ENCODE data around the gene DHDH.

The DHDH gene

DNA sequence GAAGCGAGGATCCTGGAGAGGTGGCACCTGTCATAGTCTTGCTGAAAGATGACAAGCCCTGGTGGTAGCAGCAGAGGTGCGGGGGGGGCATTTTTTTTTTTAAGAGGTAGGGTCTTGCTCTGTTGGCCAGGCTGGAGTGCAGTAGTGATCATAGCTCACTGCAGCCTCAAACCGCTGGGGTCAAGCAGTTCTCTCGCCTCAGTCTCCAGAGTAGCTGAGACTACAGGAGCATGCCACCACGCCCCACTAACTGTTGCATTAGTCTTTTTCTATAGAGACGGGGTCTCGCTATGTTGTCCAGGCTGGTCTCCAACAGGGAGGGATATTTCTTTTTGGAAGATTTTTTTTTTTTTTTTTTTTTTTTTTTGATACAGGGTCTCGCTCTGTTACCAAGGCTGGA, 24.5 kb downstream of the DHDH start:
- Histone ChIP-seq H3K9ac (ENCODE audit: low read length) (no peak overlapping the region), H3K79me2 (ENCODE audit: control insufficient read depth, insufficient read depth, low read length) (peaks cover 10% of the 10 kb centered on the region), H2BK5ac (ENCODE audit: low read length) (no peak overlapping the region), H4K5ac (ENCODE audit: low read length) (no peak overlapping the region), H4K8ac (ENCODE audit: low read depth, low read length) (no peak overlapping the region), H3K27me3 (ENCODE audit: insufficient read depth, low read length, poor library complexity) (no peaks in the 10 kb centered on the region), H3K36me3 (ENCODE audit: control insufficient read depth, insufficient read depth, low read length) (peaks cover 8% of the 10 kb centered on the region), H2AK5ac (ENCODE audit: low read length) (no peak overlapping the region), H3K4me2 (ENCODE audit: low read length) (no peak overlapping the region), H2BK120ac (ENCODE audit: low read depth, low read length) (no peak overlapping the region), H3K23ac (ENCODE audit: low read length) (no peak overlapping the region), H3K4me1 (ENCODE audit: control insufficient read depth, low read depth, low read length) (peaks cover 5% of the 10 kb centered on the region), H3K79me1 (ENCODE audit: low read length) (peaks cover 14% of the 10 kb centered on the region), H2BK15ac (replicated peaks; ENCODE audit: low read depth) (no peak overlapping the region), H3K27ac (ENCODE audit: low read depth, low read length) (no peak overlapping the region), H3K4ac (ENCODE audit: low read depth, low read length) (no peak overlapping the region), H3K4me3 (ENCODE audit: low read length) (no peak overlapping the region), H3K56ac (ENCODE audit: low read length) (no peak overlapping the region), H3K18ac (ENCODE audit: low read length) (no peak overlapping the region)
- no peak for DNase-seq
- no CpG with 5 or more reads among the region's 8 CpGs for WGBS (ENCODE audit: extremely low coverage, insufficient coverage, low lambda C conversion rate)

DNA sequence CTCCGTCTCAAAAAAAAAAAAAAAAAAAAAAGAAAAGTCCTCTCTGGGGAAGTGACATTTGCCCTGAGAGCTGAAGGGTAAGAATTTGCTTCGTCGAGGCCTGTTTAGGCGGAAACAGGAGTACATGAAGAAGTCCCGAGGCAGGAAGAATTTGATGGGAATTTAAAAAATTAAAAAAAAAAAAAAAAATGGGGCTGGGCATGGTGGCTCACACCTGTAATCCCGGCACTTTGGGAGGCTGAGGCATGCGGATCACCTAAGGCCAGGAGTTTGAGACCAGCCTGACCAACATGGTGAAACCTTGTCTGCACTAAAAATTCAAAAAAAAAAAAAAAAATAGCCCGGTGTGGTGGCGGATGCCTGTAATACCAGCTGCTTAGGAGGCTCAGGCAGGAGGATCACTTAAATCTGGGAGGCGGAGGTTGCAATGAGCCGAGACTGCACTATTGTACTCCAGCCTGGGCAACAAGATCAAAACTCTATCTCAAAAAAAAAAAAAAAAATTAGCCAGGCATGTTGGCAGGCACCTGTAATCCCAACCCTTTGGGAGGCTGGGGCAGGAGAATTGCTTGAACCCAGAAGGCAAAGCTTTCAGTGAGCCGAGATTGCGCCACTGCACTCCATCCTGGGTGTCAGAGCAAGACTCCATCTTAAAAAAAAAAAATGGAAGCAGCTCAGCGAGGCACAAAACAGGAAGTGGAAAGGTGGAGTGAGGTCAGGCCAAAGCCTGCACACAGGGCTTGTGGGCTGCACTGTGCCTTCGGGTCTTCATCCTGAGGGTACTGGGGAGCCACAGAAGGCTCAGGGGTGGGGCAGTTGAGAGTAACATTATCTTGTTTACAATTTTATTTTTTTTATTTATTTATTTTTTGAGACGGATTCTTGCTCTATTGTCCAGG, 26.1 kb downstream of the DHDH start:
- H3K27ac ChIP-seq (ENCODE audit: low read depth, low read length), result no peak overlapping the region
- no peaks in the 10 kb centered on the region for H3K27me3 ChIP-seq (ENCODE audit: insufficient read depth, low read length, poor library complexity)
- H4K5ac ChIP-seq (ENCODE audit: low read length), result no peak overlapping the region
- no peak overlapping the region for H2BK120ac ChIP-seq (ENCODE audit: low read depth, low read length)
- no peak overlapping the region for H3K18ac ChIP-seq (ENCODE audit: low read length)
- no peak overlapping the region for H2AK5ac ChIP-seq (ENCODE audit: low read length)
- H3K9ac ChIP-seq (ENCODE audit: low read length), result no peak overlapping the region
- H3K79me1 ChIP-seq (ENCODE audit: low read length), result peaks cover 14% of the 10 kb centered on the region
- peaks cover 8% of the 10 kb centered on the region for H3K36me3 ChIP-seq (ENCODE audit: control insufficient read depth, insufficient read depth, low read length)
- peaks cover 17% of the 10 kb centered on the region for H3K4me1 ChIP-seq (ENCODE audit: control insufficient read depth, low read depth, low read length)
- no peak overlapping the region for H3K4me2 ChIP-seq (ENCODE audit: low read length)
- no peak overlapping the region for H3K23ac ChIP-seq (ENCODE audit: low read length)
- no peak overlapping the region for H3K4ac ChIP-seq (ENCODE audit: low read depth, low read length)
- H3K4me3 ChIP-seq (ENCODE audit: low read length), result no peak overlapping the region
- H2BK5ac ChIP-seq (ENCODE audit: low read length), result no peak overlapping the region
- no peak overlapping the region for H4K8ac ChIP-seq (ENCODE audit: low read depth, low read length)
- H3K79me2 ChIP-seq (ENCODE audit: control insufficient read depth, insufficient read depth, low read length), result peaks cover 10% of the 10 kb centered on the region
- H2BK15ac ChIP-seq (replicated peaks; ENCODE audit: low read depth), result no peak overlapping the region
- no peak overlapping the region for H3K56ac ChIP-seq (ENCODE audit: low read length)
- WGBS (ENCODE audit: extremely low coverage, insufficient coverage, low lambda C conversion rate), result no CpG with 5 or more reads among the region's 16 CpGs
- no peak for DNase-seq

DNA sequence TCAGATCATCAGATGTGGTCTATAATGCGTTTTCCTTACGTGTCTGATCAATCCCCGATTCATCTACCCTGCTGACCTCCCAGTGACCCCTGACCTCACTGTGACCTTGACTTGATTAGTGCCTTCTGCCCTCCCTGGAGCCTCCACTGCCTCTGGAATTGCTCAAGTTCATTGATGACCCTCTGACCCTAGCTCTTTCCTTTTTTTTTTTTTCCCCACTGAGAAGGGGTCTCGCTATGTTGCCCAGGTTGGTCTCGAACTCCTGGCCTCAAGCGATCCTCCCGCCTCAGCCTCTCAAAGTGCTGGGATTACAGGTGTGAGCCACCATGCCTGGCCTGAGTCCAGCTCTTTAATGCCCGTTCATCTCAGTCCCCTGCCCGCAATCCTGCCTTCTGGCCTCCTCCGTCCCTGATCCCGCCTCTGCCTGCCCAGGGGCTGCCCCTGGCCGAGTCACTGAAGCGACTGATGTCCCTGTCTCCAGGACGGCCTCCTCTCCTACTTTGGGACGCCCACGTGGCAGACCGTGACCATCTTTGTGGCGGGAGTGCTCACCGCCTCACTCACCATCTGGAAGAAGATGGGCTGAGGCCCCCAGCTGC, 27.7 kb downstream of the DHDH start:
- H3K9ac ChIP-seq (ENCODE audit: low read length), result no peak overlapping the region
- no peak overlapping the region for H2AK5ac ChIP-seq (ENCODE audit: low read length)
- no peak overlapping the region for H3K4me2 ChIP-seq (ENCODE audit: low read length)
- no peak overlapping the region for H3K18ac ChIP-seq (ENCODE audit: low read length)
- DNase-seq, result no peak
- no peak overlapping the region for H3K56ac ChIP-seq (ENCODE audit: low read length)
- H2BK120ac ChIP-seq (ENCODE audit: low read depth, low read length), result no peak overlapping the region
- H3K27me3 ChIP-seq (ENCODE audit: insufficient read depth, low read length, poor library complexity), result no peaks in the 10 kb centered on the region
- no peak overlapping the region for H4K5ac ChIP-seq (ENCODE audit: low read length)
- H3K4me3 ChIP-seq (ENCODE audit: low read length), result no peak overlapping the region
- H3K4ac ChIP-seq (ENCODE audit: low read depth, low read length), result no peak overlapping the region
- no peak overlapping the region for H3K23ac ChIP-seq (ENCODE audit: low read length)
- no peak overlapping the region for H2BK5ac ChIP-seq (ENCODE audit: low read length)
- no peak overlapping the region for H4K8ac ChIP-seq (ENCODE audit: low read depth, low read length)
- peaks cover 16% of the 10 kb centered on the region for H3K4me1 ChIP-seq (ENCODE audit: control insufficient read depth, low read depth, low read length)
- peaks cover 8% of the 10 kb centered on the region for H3K79me1 ChIP-seq (ENCODE audit: low read length)
- H3K36me3 ChIP-seq (ENCODE audit: control insufficient read depth, insufficient read depth, low read length), result peaks cover 4% of the 10 kb centered on the region
- WGBS (ENCODE audit: extremely low coverage, insufficient coverage, low lambda C conversion rate), result no CpG with 5 or more reads among the region's 19 CpGs
- H2BK15ac ChIP-seq (replicated peaks; ENCODE audit: low read depth), result no peak overlapping the region
- no peak overlapping the region for H3K27ac ChIP-seq (ENCODE audit: low read depth, low read length)
- H3K79me2 ChIP-seq (ENCODE audit: control insufficient read depth, insufficient read depth, low read length), result peaks cover 12% of the 10 kb centered on the region

DNA sequence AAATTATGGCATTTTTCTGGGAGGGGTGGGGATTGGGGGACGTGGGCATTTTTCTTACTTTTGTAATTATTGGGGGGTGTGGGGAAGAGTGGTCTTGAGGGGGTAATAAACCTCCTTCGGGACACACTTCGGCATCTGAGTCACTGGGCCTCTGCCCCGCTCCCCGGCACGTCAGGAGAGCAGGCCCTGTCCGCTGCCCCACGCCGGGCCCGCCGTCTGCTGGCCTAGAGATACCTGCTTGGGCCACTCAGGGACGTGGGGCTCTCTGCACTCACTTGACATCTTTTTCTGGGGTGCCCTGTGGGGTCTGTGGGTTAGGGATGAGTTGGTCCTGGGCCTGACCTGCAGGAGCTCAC, 28.2 kb downstream of the DHDH start:
- Histone ChIP-seq H3K56ac (ENCODE audit: low read length) (no peak overlapping the region), H2BK5ac (ENCODE audit: low read length) (no peak overlapping the region), H2BK120ac (ENCODE audit: low read depth, low read length) (no peak overlapping the region), H3K4ac (ENCODE audit: low read depth, low read length) (no peak overlapping the region), H4K5ac (ENCODE audit: low read length) (no peak overlapping the region), H3K79me2 (ENCODE audit: control insufficient read depth, insufficient read depth, low read length) (peaks cover 13% of the 10 kb centered on the region), H3K4me1 (ENCODE audit: control insufficient read depth, low read depth, low read length) (peaks cover 16% of the 10 kb centered on the region), H3K27ac (ENCODE audit: low read depth, low read length) (peak overlapping the region; percentile 65), H3K23ac (ENCODE audit: low read length) (no peak overlapping the region), H3K36me3 (ENCODE audit: control insufficient read depth, insufficient read depth, low read length) (peaks cover 1% of the 10 kb centered on the region), H3K18ac (ENCODE audit: low read length) (no peak overlapping the region), H3K79me1 (ENCODE audit: low read length) (peaks cover 8% of the 10 kb centered on the region), H3K27me3 (ENCODE audit: insufficient read depth, low read length, poor library complexity) (no peaks in the 10 kb centered on the region), H4K8ac (ENCODE audit: low read depth, low read length) (no peak overlapping the region), H3K9ac (ENCODE audit: low read length) (peak overlapping the region; percentile 57), H3K4me3 (ENCODE audit: low read length) (no peak overlapping the region), H2AK5ac (ENCODE audit: low read length) (peak overlapping the region; percentile 69), H2BK15ac (replicated peaks; ENCODE audit: low read depth) (no peak overlapping the region), H3K4me2 (ENCODE audit: low read length) (no peak overlapping the region)
- DNase-seq, result no peak
- WGBS (ENCODE audit: extremely low coverage, insufficient coverage, low lambda C conversion rate), result no CpG with 5 or more reads among the region's 12 CpGs

DNA sequence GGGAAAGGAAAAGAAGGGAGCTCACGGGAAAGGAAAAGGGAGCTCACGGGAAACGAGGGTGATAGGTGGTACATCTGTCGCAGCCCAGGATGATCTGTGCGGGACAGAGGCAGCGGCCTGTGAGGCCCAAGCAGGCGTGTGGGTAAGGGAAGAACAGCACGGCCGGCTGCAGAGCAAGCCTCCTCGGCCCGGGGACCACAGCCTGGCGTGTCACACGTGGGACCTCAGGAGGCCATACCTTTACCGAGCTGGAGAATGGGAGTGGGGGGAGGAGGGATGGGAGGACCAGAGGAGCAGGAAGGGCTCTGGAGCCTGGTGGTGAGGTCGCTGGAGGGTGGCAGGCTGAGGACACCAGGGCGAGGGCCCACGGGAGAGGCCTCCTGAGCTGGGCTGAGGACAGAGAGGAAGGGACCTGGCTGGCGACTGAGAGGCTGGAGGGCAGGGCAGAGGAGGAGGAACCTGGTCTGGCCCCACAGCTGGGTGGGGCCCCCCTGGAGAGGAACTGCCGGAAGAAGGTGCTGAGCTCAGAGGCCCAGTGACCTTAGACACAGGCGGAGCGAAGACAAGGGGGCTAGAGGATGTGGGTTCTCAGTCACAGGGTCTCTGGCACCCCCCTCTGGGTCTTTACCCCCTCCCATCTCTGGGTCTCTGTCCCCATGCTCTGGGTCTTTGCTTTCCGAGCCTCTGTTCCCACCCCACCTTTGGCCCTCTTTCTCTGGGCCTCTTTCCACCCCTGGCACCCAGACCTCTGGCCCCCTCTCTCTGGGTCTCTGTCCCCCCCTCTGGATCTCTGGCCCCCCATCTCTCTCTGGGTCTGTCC, 28.7 kb downstream of the DHDH start:
- H3K56ac ChIP-seq (ENCODE audit: low read length), result peak overlapping the region; percentile 76
- no peak overlapping the region for H3K4me3 ChIP-seq (ENCODE audit: low read length)
- peaks cover 16% of the 10 kb centered on the region for H3K4me1 ChIP-seq (ENCODE audit: control insufficient read depth, low read depth, low read length)
- H3K27ac ChIP-seq (ENCODE audit: low read depth, low read length), result peak overlapping the region; percentile 65
- no peak overlapping the region for H3K4me2 ChIP-seq (ENCODE audit: low read length)
- peak overlapping the region; percentile 97 for H3K18ac ChIP-seq (ENCODE audit: low read length)
- no peak overlapping the region for H4K5ac ChIP-seq (ENCODE audit: low read length)
- no peak overlapping the region for H3K23ac ChIP-seq (ENCODE audit: low read length)
- peak; percentile 72 for DNase-seq
- no peak overlapping the region for H2BK120ac ChIP-seq (ENCODE audit: low read depth, low read length)
- H3K36me3 ChIP-seq (ENCODE audit: control insufficient read depth, insufficient read depth, low read length), result no peaks in the 10 kb centered on the region
- H3K27me3 ChIP-seq (ENCODE audit: insufficient read depth, low read length, poor library complexity), result no peaks in the 10 kb centered on the region
- no peak overlapping the region for H2BK5ac ChIP-seq (ENCODE audit: low read length)
- peak overlapping the region; percentile 69 for H2AK5ac ChIP-seq (ENCODE audit: low read length)
- peak overlapping the region; percentile 99 for H3K4ac ChIP-seq (ENCODE audit: low read depth, low read length)
- peaks cover 13% of the 10 kb centered on the region for H3K79me2 ChIP-seq (ENCODE audit: control insufficient read depth, insufficient read depth, low read length)
- H3K79me1 ChIP-seq (ENCODE audit: low read length), result peaks cover 6% of the 10 kb centered on the region
- no CpG with 5 or more reads among the region's 22 CpGs for WGBS (ENCODE audit: extremely low coverage, insufficient coverage, low lambda C conversion rate)
- no peak overlapping the region for H2BK15ac ChIP-seq (replicated peaks; ENCODE audit: low read depth)
- no peak overlapping the region for H4K8ac ChIP-seq (ENCODE audit: low read depth, low read length)
- H3K9ac ChIP-seq (ENCODE audit: low read length), result peak overlapping the region; percentile 57
